Medulla oblongata (tissue), 1 donor: ENCODE measurements around the gene HNRNPCL4.
"Not testable (repeated sequence)": the region's sequence is repeated elsewhere in the genome, so short reads cannot be mapped to it uniquely, and the experiment has no call there.

ENCODE experiments used
- DNase-seq: peaks from one replicate; pipeline ENCODE4 v3.0.0-alpha.2; 2015; ENCODE audit errors: extremely low spot score

Gene HNRNPCL4

GRCh38 chr1:13165531-13165930 is at the start of gene HNRNPCL4:
TSS of gene HNRNPCL4 (minus strand) at chr1:13165631. CDS start at chr1:13165467, 164 bp downstream.
- DNase-seq: not testable (repeated sequence)

- not testable (repeated sequence) for DNase-seq
Observed at GRCh38 chr1:13208712-13209111, 43.3 kb upstream of the HNRNPCL4 start.

GRCh38 chr1:13201309-13201708 is 35.9 kb upstream of the HNRNPCL4 start, which contains the start of gene PRAMEF13:
TSS of gene PRAMEF13 (minus strand) at chr1:13201409. CDS start at chr1:13199589, 1,820 bp downstream.
- DNase-seq: not testable (repeated sequence)

GRCh38 chr1:13171548-13171947 is 6.1 kb upstream of the HNRNPCL4 start, which contains the start of gene PRAMEF9:
TSS of gene PRAMEF9 (plus strand) at chr1:13171848. CDS start at chr1:13175281, 3,433 bp downstream.
- DNase-seq: not testable (repeated sequence)

GRCh38 chr1:13155909-13156308 is 9.5 kb downstream of the HNRNPCL4 start, which contains the start of gene PRAMEF26:
TSS of gene PRAMEF26 (minus strand) at chr1:13156009. CDS start at chr1:13153095, 2,914 bp downstream.
- DNase-seq: not testable (repeated sequence)

GRCh38 chr1:13116754-13117153 is 48.7 kb downstream of the HNRNPCL4 start, which contains the start of gene HNRNPCL2:
TSS of gene HNRNPCL2 (minus strand) at chr1:13116854. CDS start at chr1:13116400, 454 bp downstream.
- not testable (repeated sequence) for DNase-seq
